Lower leg skin (tissue), 3 donors: Measurements from ENCODE around the gene SCAF8.

ENCODE experiments used
- POLR2A ChIP-seq, 2 donors: fragments of 450-650 bp; IDR thresholded peaks; one replicate each; pipeline ENCODE4 v1.6.1; 2016 to 2017; ENCODE audit warnings: antibody characterized with exemption in 2 of 2, mild to moderate bottlenecking in 1 of 2, moderate library complexity in 1 of 2
- TF ChIP-seq, protein P1 (sequence below), 3 donors: fragments of 450-650 bp; IDR thresholded peaks; one replicate each; pipeline ENCODE4 v1.5.1; 2016; ENCODE audit warnings: antibody characterized with exemption in 3 of 3, mild to moderate bottlenecking in 3 of 3, moderate library complexity in 2 of 3

DNA sequence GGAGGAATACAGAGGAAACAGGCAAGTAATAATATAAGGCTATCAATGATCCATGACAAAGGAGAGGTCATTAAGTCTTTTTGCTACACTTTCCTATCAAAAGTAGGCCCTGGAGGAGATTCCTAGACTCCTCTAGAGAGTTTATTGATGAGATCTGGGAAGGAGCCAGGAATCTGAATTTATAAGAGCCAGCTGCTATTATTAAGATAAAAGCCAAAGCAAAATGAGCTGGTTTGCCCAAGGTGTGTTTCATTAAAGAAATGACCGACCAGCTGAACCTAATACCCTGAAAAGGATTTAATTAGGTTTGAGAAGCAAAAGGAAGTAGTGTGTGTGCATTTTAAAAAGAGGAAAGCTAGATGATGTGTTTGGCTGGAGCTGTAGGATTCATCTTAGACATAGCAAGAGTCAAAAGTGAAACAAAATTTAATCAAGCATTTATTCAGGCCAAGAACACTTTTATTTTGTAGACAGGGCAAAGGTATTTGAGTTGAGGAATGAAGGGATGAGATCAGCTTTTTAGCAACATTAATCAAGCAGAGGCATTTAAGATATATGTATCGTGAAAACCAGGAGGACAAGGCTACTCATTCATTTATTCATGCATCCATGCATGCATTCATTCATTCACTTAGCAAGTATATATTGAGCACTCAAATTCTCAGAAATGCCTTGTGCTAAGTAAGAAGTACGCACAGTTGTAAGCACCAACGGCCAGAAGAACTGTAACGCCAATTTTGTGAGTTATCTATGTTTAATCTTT is 43.5 kb upstream of the SCAF8 start:
- TF ChIP-seq, protein P1, sequence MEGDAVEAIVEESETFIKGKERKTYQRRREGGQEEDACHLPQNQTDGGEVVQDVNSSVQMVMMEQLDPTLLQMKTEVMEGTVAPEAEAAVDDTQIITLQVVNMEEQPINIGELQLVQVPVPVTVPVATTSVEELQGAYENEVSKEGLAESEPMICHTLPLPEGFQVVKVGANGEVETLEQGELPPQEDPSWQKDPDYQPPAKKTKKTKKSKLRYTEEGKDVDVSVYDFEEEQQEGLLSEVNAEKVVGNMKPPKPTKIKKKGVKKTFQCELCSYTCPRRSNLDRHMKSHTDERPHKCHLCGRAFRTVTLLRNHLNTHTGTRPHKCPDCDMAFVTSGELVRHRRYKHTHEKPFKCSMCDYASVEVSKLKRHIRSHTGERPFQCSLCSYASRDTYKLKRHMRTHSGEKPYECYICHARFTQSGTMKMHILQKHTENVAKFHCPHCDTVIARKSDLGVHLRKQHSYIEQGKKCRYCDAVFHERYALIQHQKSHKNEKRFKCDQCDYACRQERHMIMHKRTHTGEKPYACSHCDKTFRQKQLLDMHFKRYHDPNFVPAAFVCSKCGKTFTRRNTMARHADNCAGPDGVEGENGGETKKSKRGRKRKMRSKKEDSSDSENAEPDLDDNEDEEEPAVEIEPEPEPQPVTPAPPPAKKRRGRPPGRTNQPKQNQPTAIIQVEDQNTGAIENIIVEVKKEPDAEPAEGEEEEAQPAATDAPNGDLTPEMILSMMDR (IDR thresholded peaks at IDR 0.05): no peak
- TF ChIP-seq POLR2A (IDR thresholded peaks at IDR 0.05): no peak
